DND-41 (cell line): Measurements from ENCODE around the gene KRTAP10-8.

ENCODE experiments used
- ATAC-seq: fragments of 200-7000 bp; cut with Tn5 transposase; 3 replicates; pipeline ENCODE4 v1.9.1; 2021; ENCODE audit warnings: low read depth; ENCODE audit not compliant: insufficient read depth
- DNase-seq: peaks from one replicate; pipeline ENCODE4 v3.0.0-alpha.2; 2020
- H2AFZ ChIP-seq: 2 replicates; pipeline ENCODE4 v1.6.0; 2012; ENCODE audit warnings: low read depth, low read length
- H3K27ac ChIP-seq: 2 replicates; pipeline ENCODE4 v1.5.1; 2012; ENCODE audit warnings: low read length, inconsistent platforms
- H3K27me3 ChIP-seq: fragments of 200-600 bp; sonication (generic); 2 replicates; pipeline ENCODE4 v1.6.0; 2012; ENCODE audit warnings: low read length, mild to moderate bottlenecking, inconsistent platforms; ENCODE audit not compliant: insufficient read depth, poor library complexity
- H3K36me3 ChIP-seq: 2 replicates; pipeline ENCODE4 v1.5.1; 2012; ENCODE audit warnings: low read length, inconsistent platforms; ENCODE audit not compliant: insufficient read depth
- H3K4me1 ChIP-seq: 2 replicates; pipeline ENCODE4 v1.5.1; 2012; ENCODE audit warnings: mild to moderate bottlenecking, low read length; ENCODE audit not compliant: insufficient read depth
- H3K4me2 ChIP-seq: 2 replicates; pipeline ENCODE4 v1.6.0; 2012; ENCODE audit warnings: mild to moderate bottlenecking, moderate library complexity, low read length, inconsistent platforms; ENCODE audit not compliant: insufficient read depth
- H3K4me3 ChIP-seq, 2 experiments: fragments of 200-600 bp in 1 of 2; shearing (Covaris generic) in 1 of 2; 2 replicates each; pipeline ENCODE4 v1.5.1; 2012 to 2016; ENCODE audit warnings: inconsistent platforms in 2 of 2, low read length in 2 of 2, mild to moderate bottlenecking in 2 of 2, low read depth in 1 of 2, moderate library complexity in 1 of 2
- H3K79me2 ChIP-seq: 2 replicates; pipeline ENCODE4 v1.6.0; 2012; ENCODE audit warnings: low read length, inconsistent platforms; ENCODE audit not compliant: insufficient read depth
- H3K9ac ChIP-seq: 2 replicates; pipeline ENCODE4 v1.6.0; 2012; ENCODE audit warnings: low read depth, mild to moderate bottlenecking, inconsistent platforms, low read length, moderate library complexity
- H3K9me3 ChIP-seq: 2 replicates; pipeline ENCODE4 v1.5.1; 2012; ENCODE audit warnings: low read length, moderate library complexity, mild to moderate bottlenecking, inconsistent platforms; ENCODE audit not compliant: insufficient read depth, severe bottlenecking
- H4K20me1 ChIP-seq: 2 replicates; pipeline ENCODE4 v1.6.0; 2012; ENCODE audit warnings: low read length; ENCODE audit not compliant: insufficient read depth
- CTCF ChIP-seq: IDR thresholded peaks from 2 replicates; pipeline ENCODE4 v1.5.1; 2012; ENCODE audit warnings: borderline replicate concordance, low read length, moderate library complexity, mild to moderate bottlenecking; ENCODE audit not compliant: poor library complexity, severe bottlenecking; ENCODE audit errors: extremely low read depth
- EZH2 ChIP-seq: IDR thresholded peaks from 3 replicates; pipeline ENCODE4 v1.6.1; 2012; ENCODE audit warnings: borderline replicate concordance, low read depth, mild to moderate bottlenecking, moderate library complexity, low read length, inconsistent platforms; ENCODE audit not compliant: severe bottlenecking

KRTAP10-8 gene

GRCh38 chr21:44574457-44575306 is 37.2 kb upstream of the KRTAP10-8 start:
- Histone ChIP-seq H3K4me2 (no peak overlapping the region), H3K27me3 (no peaks in the 10 kb centered on the region), H3K9ac (no peak overlapping the region), H3K4me3 (no peak overlapping the region), H3K79me2 (no peaks in the 10 kb centered on the region), H3K27ac (no peak overlapping the region), H4K20me1 (no peaks in the 10 kb centered on the region), H3K9me3 (no peaks in the 10 kb centered on the region), H3K4me1 (no peaks in the 10 kb centered on the region), H2AFZ (no peak overlapping the region), H3K36me3 (no peaks in the 10 kb centered on the region)
- no peak for ATAC-seq
- no peak for DNase-seq
- TF ChIP-seq CTCF (no peak), EZH2 (no peak)

GRCh38 chr21:44575307-44576024 is 36.4 kb upstream of the KRTAP10-8 start:
- no peak for ATAC-seq
- no peaks in the 10 kb centered on the region for H4K20me1 ChIP-seq
- no peaks in the 10 kb centered on the region for H3K79me2 ChIP-seq
- DNase-seq = no peak
- H3K27me3 ChIP-seq = no peaks in the 10 kb centered on the region
- no peak for TF ChIP-seq CTCF
- no peak for TF ChIP-seq EZH2
- H3K9me3 ChIP-seq = no peaks in the 10 kb centered on the region
- H2AFZ ChIP-seq = no peak overlapping the region
- no peak overlapping the region for H3K27ac ChIP-seq
- no peak overlapping the region for H3K4me3 ChIP-seq
- no peak overlapping the region for H3K4me2 ChIP-seq
- no peaks in the 10 kb centered on the region for H3K4me1 ChIP-seq
- H3K9ac ChIP-seq = no peak overlapping the region
- H3K36me3 ChIP-seq = no peaks in the 10 kb centered on the region

- H3K4me2 ChIP-seq = no peak overlapping the region
- no peak overlapping the region for H2AFZ ChIP-seq
- no peaks in the 10 kb centered on the region for H3K36me3 ChIP-seq
- H3K4me3 ChIP-seq = no peak overlapping the region
- DNase-seq (no peak), ATAC-seq (no peak)
- H3K79me2 ChIP-seq = no peaks in the 10 kb centered on the region
- H3K27me3 ChIP-seq = no peaks in the 10 kb centered on the region
- no peak for TF ChIP-seq EZH2
- no peak for TF ChIP-seq CTCF
- H3K27ac ChIP-seq = no peak overlapping the region
- no peaks in the 10 kb centered on the region for H4K20me1 ChIP-seq
- no peaks in the 10 kb centered on the region for H3K4me1 ChIP-seq
- no peak overlapping the region for H3K9ac ChIP-seq
- H3K9me3 ChIP-seq = peaks cover 2% of the 10 kb centered on the region
These were observed 35.9 kb upstream of the KRTAP10-8 start for GRCh38 chr21:44576025-44576420.
